ENCODE results near the gene FOXI2. TPM values are rescaled to one million over a fixed set of nuclear protein-coding genes. Genes with fewer than 3 reads are reported as not detected.

FOXI2 gene
- total RNA-seq, 1 donor from 2014 or later = not detected

DNA sequence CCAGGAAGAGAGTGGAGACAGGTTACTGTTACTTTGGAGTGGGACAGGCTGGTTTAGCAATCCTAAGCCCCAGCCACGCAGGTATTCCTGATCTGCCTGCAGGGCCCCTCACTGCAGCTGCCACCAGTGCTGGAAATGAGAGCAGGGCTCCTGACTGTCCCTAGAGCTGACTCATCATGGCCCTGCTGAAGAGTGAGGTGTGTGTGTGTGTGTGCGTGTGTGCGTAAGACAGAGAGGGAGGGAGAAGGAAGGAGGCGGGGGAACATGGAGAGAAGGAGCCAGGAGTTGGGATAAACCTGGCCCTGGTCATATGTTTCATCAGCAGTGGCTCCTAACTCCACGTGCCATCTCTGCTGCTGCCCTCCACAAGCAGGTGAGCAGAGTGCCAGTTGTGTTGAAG lies 3.6 kb downstream of the FOXI2 start:
- no peak for DNase-seq (ENCODE audit: extremely low read depth, low read depth, low spot score)

DNA sequence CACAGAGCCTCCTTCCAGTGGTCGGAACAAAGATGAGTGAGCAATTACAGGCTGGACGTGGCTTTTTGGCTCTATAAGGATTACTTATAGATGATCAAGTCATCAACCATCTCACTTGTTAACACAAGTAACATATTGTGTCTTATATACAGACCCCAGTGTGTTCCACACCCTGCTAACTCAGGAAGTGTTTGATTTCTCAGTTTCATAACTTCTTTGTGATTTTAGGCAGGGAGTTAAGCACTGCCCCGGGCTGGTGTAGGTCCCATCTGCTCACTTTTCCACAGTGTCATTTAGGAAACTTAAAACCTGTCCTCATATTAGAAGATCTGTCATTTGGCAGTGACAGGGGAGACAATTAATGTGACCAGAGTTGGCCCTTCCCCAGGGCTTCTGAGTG lies 6.2 kb downstream of the FOXI2 start:
- DNase-seq (ENCODE audit: extremely low read depth, low read depth, low spot score) = no peak

DNA sequence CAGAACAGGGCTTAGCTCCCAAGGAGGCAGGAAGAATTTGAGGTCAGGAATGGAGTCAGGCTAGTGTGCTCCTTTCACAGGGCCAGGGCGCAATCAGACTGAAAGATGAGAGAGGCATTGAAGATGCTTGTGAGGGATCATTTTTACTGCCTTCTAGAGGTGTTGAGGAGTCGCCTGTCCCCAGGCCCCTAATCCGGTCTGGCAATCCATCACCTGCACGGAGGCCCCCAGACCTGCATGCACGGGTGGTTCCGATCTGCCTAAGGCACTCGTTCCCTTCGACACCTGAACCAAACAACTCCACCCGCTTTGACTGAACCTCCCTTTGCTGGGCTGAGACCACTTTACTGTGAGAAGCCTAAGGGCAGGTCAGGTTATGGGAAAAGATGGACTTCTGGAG lies 8.0 kb downstream of the FOXI2 start:
- DNase-seq (ENCODE audit: extremely low read depth, low read depth, low spot score) = no peak

DNA sequence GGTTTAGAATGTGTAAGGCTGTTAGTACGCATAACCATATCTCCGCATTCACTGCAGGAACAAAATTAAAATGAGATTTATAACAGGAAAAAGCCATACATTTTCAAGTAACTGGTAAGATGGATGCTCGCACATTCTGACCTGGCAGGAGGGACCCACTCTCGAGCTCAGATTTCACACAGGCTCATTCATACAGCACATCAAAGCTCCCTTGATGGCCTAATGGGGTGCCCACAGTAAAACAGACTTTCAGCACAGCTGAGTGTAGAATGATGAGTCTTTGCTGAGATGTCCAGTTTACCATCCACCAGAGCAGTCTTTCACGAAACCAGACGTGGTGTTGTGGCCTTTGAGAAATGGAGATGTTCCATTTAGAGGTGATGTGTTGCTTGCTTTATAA lies 8.9 kb downstream of the FOXI2 start:
- no peak for DNase-seq (ENCODE audit: extremely low read depth, low read depth, low spot score)

DNA sequence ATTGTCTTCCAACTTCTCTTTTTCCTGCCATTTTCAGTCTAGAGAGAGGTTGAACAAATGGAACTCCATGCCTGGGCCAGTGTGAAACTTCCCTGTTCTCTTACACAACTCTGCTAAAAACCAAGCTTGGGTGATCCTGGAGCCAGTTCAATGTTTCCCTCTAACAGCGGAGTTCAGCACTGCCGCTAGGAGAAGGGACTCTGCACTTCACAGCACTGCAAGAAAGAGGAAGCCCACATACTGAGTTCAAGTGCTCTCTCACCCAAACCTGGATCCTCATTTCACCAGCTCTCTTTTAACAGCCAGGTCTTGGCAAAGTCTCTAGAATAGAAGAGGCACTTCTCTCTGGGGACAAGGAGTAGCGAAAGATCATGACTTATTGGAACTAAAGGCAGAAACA lies 18.8 kb downstream of the FOXI2 start:
- DNase-seq (ENCODE audit: extremely low read depth, low read depth, low spot score) = no peak

DNA sequence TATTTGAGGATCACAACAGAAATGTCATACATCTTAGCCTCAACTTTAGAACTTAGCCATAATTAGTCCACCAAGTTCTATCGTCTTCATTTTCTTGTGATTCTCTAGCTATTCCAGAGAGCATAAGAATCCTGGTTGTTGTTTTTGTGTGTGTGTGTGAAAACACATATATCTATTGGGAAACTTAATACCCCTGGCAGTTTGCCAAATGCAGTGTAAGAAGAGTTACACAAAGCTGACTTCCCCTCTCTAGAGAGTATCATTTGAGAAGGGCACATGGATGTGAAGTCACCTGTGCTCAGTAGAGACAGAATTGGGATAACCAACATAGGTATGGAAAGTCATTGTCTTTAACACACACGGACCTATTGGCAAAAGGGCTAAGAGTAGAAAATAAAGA lies 19.3 kb downstream of the FOXI2 start:
- no peak for DNase-seq (ENCODE audit: extremely low read depth, low read depth, low spot score)

DNA sequence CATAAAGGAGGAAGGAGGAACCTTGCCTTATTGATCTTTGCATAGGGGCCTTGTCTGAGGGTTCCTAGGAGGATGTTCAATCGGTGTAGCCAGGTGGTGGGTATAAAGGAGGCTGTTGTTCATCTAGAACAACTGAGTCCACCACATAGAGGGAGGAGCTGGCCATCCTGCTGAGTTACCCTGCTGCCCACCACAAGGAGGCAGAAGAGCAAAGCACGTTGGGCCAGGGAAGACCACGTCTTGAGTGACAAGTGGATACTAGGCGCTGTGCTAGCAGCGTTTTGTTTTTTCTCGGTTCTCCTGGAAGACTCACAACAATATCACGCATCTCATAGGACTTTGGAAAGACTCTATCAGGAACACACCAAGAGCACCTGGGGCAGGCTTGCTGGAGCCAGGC lies 20.0 kb downstream of the FOXI2 start:
- no peak for DNase-seq (ENCODE audit: extremely low read depth, low read depth, low spot score)

DNA sequence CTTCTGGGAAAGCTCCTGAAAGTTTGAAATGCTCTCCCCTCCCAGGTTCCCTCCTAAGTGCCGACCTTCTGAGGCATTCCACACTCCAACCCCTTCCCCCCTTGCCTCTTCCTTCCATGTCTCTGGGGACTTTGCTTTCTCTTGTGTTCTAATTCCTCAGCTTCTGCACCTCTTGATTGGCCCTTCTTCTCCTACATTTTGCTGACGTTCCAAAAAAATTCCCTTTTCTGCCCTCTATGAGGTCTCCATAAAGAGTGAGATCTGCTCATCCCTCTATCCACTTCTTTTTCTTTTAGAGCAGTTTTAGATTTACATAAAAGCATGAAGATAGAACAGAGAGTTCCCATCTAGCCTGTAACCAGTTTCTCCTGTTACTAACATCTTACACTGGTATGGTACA lies 22.3 kb downstream of the FOXI2 start:
- no peak for DNase-seq (ENCODE audit: extremely low read depth, low read depth, low spot score)

DNA sequence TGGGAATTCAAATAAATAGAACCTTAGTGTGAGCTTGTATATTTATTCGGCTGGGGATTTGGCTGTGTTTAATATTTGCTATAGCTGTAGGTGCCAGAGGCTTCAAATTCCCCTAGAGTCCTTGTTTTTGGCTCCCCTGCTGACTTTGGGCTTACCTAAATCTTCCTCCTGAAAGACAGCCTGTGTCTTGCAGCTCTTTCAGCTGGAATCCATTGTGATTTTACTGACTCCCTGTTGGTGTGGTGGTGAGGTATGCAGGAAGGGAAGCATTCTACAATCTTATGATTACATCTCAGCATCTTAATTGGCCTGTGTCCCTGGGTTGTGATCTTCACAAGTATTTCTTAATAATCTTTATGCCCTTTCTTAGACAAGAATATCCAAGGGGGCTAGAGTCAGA lies 25.9 kb downstream of the FOXI2 start:
- DNase-seq (ENCODE audit: extremely low read depth, low read depth, low spot score) = no peak

DNA sequence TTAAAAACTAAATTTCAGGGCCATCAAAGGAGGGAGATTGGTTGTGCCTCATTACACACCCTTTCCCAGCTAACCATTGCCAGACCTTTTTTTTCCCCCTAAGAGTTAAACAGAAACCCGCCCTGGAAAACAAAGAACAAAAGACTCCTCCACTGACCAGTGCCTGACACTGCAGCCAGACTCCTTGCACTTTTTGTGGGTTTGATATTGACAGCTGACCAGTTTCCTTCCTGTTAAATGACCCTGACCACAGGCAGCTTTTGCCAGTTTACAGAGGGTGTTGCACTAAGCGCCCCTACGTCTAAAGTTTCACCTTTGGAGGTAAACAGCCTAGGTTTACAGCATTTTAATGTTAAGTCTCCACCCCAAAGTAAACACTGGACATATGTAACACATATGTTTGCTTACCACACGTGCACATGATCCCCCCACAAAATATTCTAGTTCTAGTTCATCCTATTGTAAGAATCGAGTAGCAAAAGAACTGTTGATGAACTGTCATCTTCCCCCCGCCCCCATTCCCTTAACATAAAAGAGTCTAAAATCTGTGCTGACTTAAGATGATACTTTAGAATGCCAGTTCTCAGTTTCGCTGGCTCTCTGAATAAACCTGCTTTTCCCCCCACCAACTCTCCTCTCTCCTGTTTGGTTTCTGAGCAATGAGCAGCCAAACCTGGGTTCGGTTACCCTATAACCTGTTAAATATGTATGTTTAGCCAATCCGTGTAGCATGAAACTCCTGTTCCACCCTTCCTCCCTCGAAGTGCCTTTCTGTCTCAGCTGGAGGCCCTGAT lies 38.0 kb downstream of the FOXI2 start:
- no peak for DNase-seq (ENCODE audit: extremely low read depth, low read depth, low spot score)

DNA sequence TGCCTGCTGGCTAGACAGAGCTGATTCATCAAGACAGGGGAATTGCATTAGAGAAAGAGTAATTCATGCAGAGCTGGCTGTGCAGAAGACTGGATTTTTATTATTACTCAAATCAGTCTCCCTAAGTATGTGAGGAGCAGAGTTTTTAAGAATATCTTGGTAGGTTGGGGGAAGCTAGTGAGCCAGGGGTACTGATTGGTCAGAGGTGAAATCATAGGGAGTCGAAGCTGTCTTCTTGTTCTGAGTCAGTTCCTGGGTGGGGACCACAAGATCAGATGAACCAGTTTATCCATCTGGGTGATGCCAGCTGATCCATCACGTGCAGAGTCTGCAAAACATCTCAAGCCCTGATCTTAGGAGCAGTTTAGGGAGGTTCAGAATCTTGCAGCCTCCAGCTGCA lies 39.8 kb downstream of the FOXI2 start:
- no peak for DNase-seq (ENCODE audit: extremely low read depth, low read depth, low spot score)

DNA sequence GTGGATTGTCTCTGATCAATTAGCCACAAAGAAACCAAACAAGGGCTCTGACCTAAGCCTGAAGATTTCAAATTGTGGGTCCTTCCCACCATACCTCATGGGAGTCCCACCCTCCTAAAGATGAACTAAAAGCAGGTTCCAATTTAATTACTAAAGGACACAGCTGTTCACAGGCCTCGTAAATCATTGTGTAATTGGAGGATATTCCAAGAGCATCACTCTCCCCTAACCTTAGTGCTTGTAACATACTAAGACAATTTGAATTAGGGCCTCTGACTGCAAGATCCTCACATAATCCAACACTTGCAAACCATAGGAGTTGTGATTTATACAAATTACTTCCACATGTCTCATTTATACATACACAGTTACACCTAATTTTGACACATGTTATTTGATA lies 44.4 kb downstream of the FOXI2 start:
- DNase-seq (ENCODE audit: extremely low read depth, low read depth, low spot score) = no peak

DNA sequence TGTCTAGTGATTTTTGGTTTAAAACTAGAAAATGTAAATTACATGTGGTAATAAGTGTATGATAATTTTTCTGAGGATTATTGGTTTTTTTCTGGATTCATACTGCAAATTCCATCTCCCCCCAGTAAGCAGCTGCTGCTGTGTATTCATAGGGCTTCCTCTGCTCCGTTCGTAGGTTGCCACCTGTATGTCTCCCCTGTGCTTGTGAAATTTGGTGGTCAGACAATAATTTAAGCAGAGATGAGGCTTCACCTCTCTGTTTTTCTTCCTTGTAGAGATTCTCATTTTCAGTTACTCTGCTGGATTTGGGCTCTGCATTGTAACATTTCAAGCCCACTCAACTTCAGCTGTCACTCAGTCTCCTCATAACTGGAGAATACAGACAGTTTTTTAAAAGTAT lies 50.9 kb downstream of the FOXI2 start:
- DNase-seq (ENCODE audit: extremely low read depth, low read depth, low spot score) = no peak

DNA sequence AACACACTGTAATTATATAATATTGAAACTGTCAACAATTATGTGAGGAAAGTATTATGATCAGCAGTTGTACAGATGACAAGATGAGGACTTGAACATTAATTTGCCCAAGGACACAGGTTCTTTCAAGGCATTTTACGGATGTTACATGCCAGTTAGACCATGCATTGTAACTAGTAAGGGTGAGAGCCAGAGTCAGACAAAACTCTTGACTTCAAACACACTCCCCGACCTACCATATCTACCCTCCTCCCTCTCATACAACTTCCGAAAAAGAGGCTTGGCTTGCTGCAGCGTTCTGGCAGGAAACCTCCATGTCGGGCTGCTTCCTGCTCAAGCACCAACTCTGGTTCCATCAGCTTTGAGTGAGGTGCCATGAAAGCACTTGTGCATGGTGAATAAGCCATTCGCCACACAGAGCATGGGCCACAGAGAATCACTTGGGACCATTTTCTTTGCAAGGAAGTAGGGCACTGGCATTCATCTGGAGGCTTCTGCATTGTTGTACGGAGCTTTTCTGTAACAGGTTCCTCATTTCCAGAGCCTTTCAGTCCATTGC lies 53.2 kb downstream of the FOXI2 start:
- DNase-seq (ENCODE audit: extremely low read depth, low read depth, low spot score) = no peak

Other genes with a start within 250 kb of the FOXI2 start
- not detected in 2 replicates for gene NPS, start 187.9 kb upstream of the FOXI2 start, total RNA-seq
- not detected in 2 replicates for gene CLRN3, start 155.8 kb downstream of the FOXI2 start, total RNA-seq
- 49.3 and 90.1 TPM in 2 replicates for gene PTPRE, start 169.9 kb downstream of the FOXI2 start, total RNA-seq